ENCODE measurements around the gene MORN5. TPM values are rescaled to one million over a fixed set of nuclear protein-coding genes. Genes with fewer than 3 reads are reported as not detected.
A peak's percentile ranks its signal among the peaks of the same experiment; 100 is the strongest.

The MORN5 gene
- total and polyA plus RNA-seq, 4 donors: not detected

GRCh38 chr9:122143876-122144405 is 15.8 kb upstream of the MORN5 start:
- DNase-seq (ENCODE audit: low spot score): no peak
- no peaks in the 10 kb centered on the region for H3K9me3 ChIP-seq (ENCODE audit: control insufficient read depth in 4 of 4, low read length in 3 of 4)
- H3K36me3 ChIP-seq (ENCODE audit: control insufficient read depth in 4 of 4, insufficient read depth in 3 of 4, low read depth in 1 of 4, low read length in 3 of 4): peaks cover 5 to 47% (median 30%) of the 10 kb centered on the region in 4 donors
- TF ChIP-seq FOXA1 (IDR thresholded peaks at IDR 0.05) (no peak), NR2F2 (IDR thresholded peaks at IDR 0.05) (peak; percentile 30)
- H3K4me3 ChIP-seq (ENCODE audit: low read depth in 1 of 3, low read length in 3 of 3): no peak overlapping the region
- H3K9ac ChIP-seq (ENCODE audit: low read depth in 1 of 2, low read length in 2 of 2): no peak overlapping the region
- H3K27me3 ChIP-seq (ENCODE audit: control insufficient read depth in 4 of 4, insufficient read depth in 4 of 4, low read length in 3 of 4): no peaks in the 10 kb centered on the region
- no peaks in the 10 kb centered on the region for H3K4me1 ChIP-seq (ENCODE audit: control insufficient read depth in 4 of 4, insufficient read depth in 4 of 4, low read length in 3 of 4)
- no peak overlapping the region for H3K27ac ChIP-seq (ENCODE audit: low read depth in 1 of 2, low read length in 2 of 2)
- 78% methylated on average over 14 of the region's 14 CpGs for WGBS

GRCh38 chr9:122144836-122145591 is 14.7 kb upstream of the MORN5 start:
- TF ChIP-seq FOXA2 (IDR thresholded peaks at IDR 0.05): no peak
- TF ChIP-seq ATF3 (IDR thresholded peaks at IDR 0.05): no peak
- TF ChIP-seq RAD21 (IDR thresholded peaks at IDR 0.05): peak in 1 of 2 donors; percentile 14
- no peak for TF ChIP-seq CTCF (IDR thresholded peaks at IDR 0.05; ENCODE audit: low read depth, low read length, missing input control)
- TF ChIP-seq ZBTB33 (IDR thresholded peaks at IDR 0.05): no peak
- Histone ChIP-seq H3K27ac (ENCODE audit: low read depth in 1 of 2, low read length in 2 of 2) (no peak overlapping the region), H3K9ac (ENCODE audit: low read depth in 1 of 2, low read length in 2 of 2) (no peak overlapping the region), H3K4me1 (ENCODE audit: control insufficient read depth in 4 of 4, insufficient read depth in 4 of 4, low read length in 3 of 4) (no peaks in the 10 kb centered on the region), H3K36me3 (ENCODE audit: control insufficient read depth in 4 of 4, insufficient read depth in 3 of 4, low read depth in 1 of 4, low read length in 3 of 4) (peaks cover 5 to 47% (median 32%) of the 10 kb centered on the region in 4 donors), H3K27me3 (ENCODE audit: control insufficient read depth in 4 of 4, insufficient read depth in 4 of 4, low read length in 3 of 4) (no peaks in the 10 kb centered on the region), H3K4me3 (ENCODE audit: low read depth in 1 of 3, low read length in 3 of 3) (no peak overlapping the region), H3K9me3 (ENCODE audit: control insufficient read depth in 4 of 4, low read length in 3 of 4) (no peaks in the 10 kb centered on the region)
- 94% methylated on average over 3 of the region's 3 CpGs for WGBS
- DNase-seq (ENCODE audit: low spot score): no peak

GRCh38 chr9:122145592-122145863 is 14.2 kb upstream of the MORN5 start:
- Histone ChIP-seq H3K36me3 (ENCODE audit: control insufficient read depth in 4 of 4, insufficient read depth in 3 of 4, low read depth in 1 of 4, low read length in 3 of 4) (peaks cover 5 to 47% (median 32%) of the 10 kb centered on the region in 4 donors), H3K4me3 (ENCODE audit: low read depth in 1 of 3, low read length in 3 of 3) (no peak overlapping the region)
- WGBS: 99% methylated on average over 2 of the region's 2 CpGs
- TF ChIP-seq MAX (IDR thresholded peaks at IDR 0.05) (no peak), CTCF (IDR thresholded peaks at IDR 0.05; ENCODE audit: low read depth, low read length, missing input control) (no peak), TAF1 (conservative IDR thresholded peaks at IDR 0.05) (no peak), RAD21 (IDR thresholded peaks at IDR 0.05) (no peak), HNF4G (IDR thresholded peaks at IDR 0.05) (no peak), RXRA (IDR thresholded peaks at IDR 0.05) (no peak), EGR1 (IDR thresholded peaks at IDR 0.05; ENCODE audit: low read depth in 2 of 2) (no peak), FOXA1 (IDR thresholded peaks at IDR 0.05) (no peak), SP1 (IDR thresholded peaks at IDR 0.05) (no peak), YY1 (IDR thresholded peaks at IDR 0.05) (no peak), NR2F2 (IDR thresholded peaks at IDR 0.05) (no peak), HNF4A (conservative IDR thresholded peaks at IDR 0.05) (no peak), FOXA2 (IDR thresholded peaks at IDR 0.05) (no peak), ZBTB33 (IDR thresholded peaks at IDR 0.05) (no peak), ATF3 (IDR thresholded peaks at IDR 0.05) (no peak), JUND (IDR thresholded peaks at IDR 0.05) (no peak)

More at GRCh38 chr9:122145592-122145863, 14.2 kb upstream of the MORN5 start:
- H3K4me1 ChIP-seq (ENCODE audit: control insufficient read depth in 4 of 4, insufficient read depth in 4 of 4, low read length in 3 of 4): no peaks in the 10 kb centered on the region
- H3K27me3 ChIP-seq (ENCODE audit: control insufficient read depth in 4 of 4, insufficient read depth in 4 of 4, low read length in 3 of 4): no peaks in the 10 kb centered on the region
- no peak overlapping the region for H3K27ac ChIP-seq (ENCODE audit: low read depth in 1 of 2, low read length in 2 of 2)
- no peak overlapping the region for H3K9ac ChIP-seq (ENCODE audit: low read depth in 1 of 2, low read length in 2 of 2)
- no peaks in the 10 kb centered on the region for H3K9me3 ChIP-seq (ENCODE audit: control insufficient read depth in 4 of 4, low read length in 3 of 4)
- no peak for DNase-seq (ENCODE audit: low spot score)

Data from liver (tissue), 9 donors.